SH-SY5Y (cell line): ENCODE measurements around the gene TRPM5.

ENCODE experiments used
- GATA2 ChIP-seq: IDR thresholded peaks from 2 replicates; pipeline ENCODE4 v1.6.1; 2011; ENCODE audit warnings: mild to moderate bottlenecking, low read depth, low read length
- GATA3 ChIP-seq: IDR thresholded peaks from 2 replicates; pipeline ENCODE4 v1.6.1; 2011; ENCODE audit warnings: low read depth, mild to moderate bottlenecking, low read length, moderate library complexity

- TF ChIP-seq GATA2 (no peak), GATA3 (no peak)
These were observed 11.7 kb downstream of the TRPM5 start for GRCh38 chr11:2432628-2433071.
